Measurements from ENCODE around the gene NDUFA5. TPM values are rescaled to one million over a fixed set of nuclear protein-coding genes. Genes with fewer than 3 reads are reported as not detected.
A peak's percentile ranks its signal among the peaks of the same experiment; 100 is the strongest.

The NDUFA5 gene
- total RNA-seq, result 133 TPM

GRCh38 chr7:123557398-123558288 lies at the start of gene NDUFA5:
Gene NDUFA5, minus strand, starts transcription at chr7:123557818. Its CDS starts 23 bp downstream, at chr7:123557795.
- peak; percentile 100 for DNase-seq

- DNase-seq, result no peak
Observed at GRCh38 chr7:123604739-123605138, 47.1 kb upstream of the NDUFA5 start.

GRCh38 chr7:123602648-123603047 lies 45.0 kb upstream of the NDUFA5 start:
- DNase-seq, result no peak

GRCh38 chr7:123601530-123601929 lies 43.9 kb upstream of the NDUFA5 start, which contains the start of gene ASB15:
Gene ASB15, plus strand, starts transcription at chr7:123601821. Its CDS starts 12,682 bp downstream, at chr7:123614503.
- DNase-seq, result peak; percentile 65

- peak; percentile 25 for DNase-seq
Observed at GRCh38 chr7:123600876-123601275, 43.3 kb upstream of the NDUFA5 start.

- no peak for DNase-seq
Observed at GRCh38 chr7:123599766-123600165, 42.1 kb upstream of the NDUFA5 start.

GRCh38 chr7:123598657-123599056 lies 41.0 kb upstream of the NDUFA5 start:
- DNase-seq, result no peak

GRCh38 chr7:123594813-123595241 lies 37.2 kb upstream of the NDUFA5 start:
- DNase-seq, result peak; percentile 34

GRCh38 chr7:123588376-123588775 lies 30.8 kb upstream of the NDUFA5 start:
- DNase-seq, result no peak

- DNase-seq, result no peak
Observed at GRCh38 chr7:123583821-123584220, 26.2 kb upstream of the NDUFA5 start.

GRCh38 chr7:123581162-123581459 lies 23.5 kb upstream of the NDUFA5 start:
- DNase-seq, result no peak

GRCh38 chr7:123580406-123581161 lies 23.0 kb upstream of the NDUFA5 start:
- peak; percentile 46 for DNase-seq

- no peak for DNase-seq
Observed at GRCh38 chr7:123579416-123579815, 21.8 kb upstream of the NDUFA5 start.

GRCh38 chr7:123573896-123574467 lies 16.4 kb upstream of the NDUFA5 start:
- no peak for DNase-seq

GRCh38 chr7:123573341-123573740 lies 15.7 kb upstream of the NDUFA5 start:
- no peak for DNase-seq

- no peak for DNase-seq
Observed at GRCh38 chr7:123571684-123572083, 14.1 kb upstream of the NDUFA5 start.

GRCh38 chr7:123571187-123571586 lies 13.6 kb upstream of the NDUFA5 start:
- no peak for DNase-seq

- no peak for DNase-seq
Observed at GRCh38 chr7:123570390-123571182, 13.0 kb upstream of the NDUFA5 start.

- no peak for DNase-seq
Observed at GRCh38 chr7:123569352-123570010, 11.9 kb upstream of the NDUFA5 start.

GRCh38 chr7:123562121-123562520 lies 4.5 kb upstream of the NDUFA5 start:
- DNase-seq, result no peak

GRCh38 chr7:123558289-123558874 lies 764 bp upstream of the NDUFA5 start:
- DNase-seq, result no peak

Measured in tongue (tissue), 2 donors.